GM18867 (cell line): ENCODE results near the gene RREB1.
A peak's percentile ranks its signal among the peaks of the same experiment; 100 is the strongest.

Experiments used
- ATAC-seq: cut with Tn5 transposase; IDR thresholded peaks from one replicate; pipeline ENCODE4 v1.9.1; 2021; ENCODE audit warnings: mild to moderate bottlenecking, moderate library complexity; ENCODE audit not compliant: unreplicated experiment

The RREB1 gene

DNA sequence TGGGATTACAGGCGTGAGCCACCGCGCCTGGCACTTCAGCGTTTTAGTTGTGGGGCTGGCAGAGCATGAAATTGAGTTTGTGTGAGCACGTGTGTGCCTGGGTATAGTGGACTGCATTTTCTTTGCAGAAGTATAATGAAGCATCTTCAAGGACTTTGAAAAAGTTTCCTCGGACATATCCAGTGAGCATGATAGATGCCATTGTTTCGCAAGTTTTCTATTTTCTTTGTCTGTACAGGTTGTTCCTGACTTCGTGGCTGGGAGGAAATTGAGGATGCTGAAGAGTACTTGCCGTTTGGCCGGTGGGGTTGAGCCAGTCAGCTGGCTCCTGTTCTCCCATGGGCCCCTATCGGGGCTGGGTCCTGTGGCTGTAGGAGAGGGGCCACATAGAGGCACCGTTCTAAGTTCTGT, 55.9 kb downstream of the RREB1 start:
- ATAC-seq: no peak

- no peak for ATAC-seq
These were observed 56.8 kb downstream of the RREB1 start for GRCh38 chr6:7164536-7165001.

GRCh38 chr6:7165002-7165889, 57.5 kb downstream of the RREB1 start:
- ATAC-seq: no peak

GRCh38 chr6:7165890-7166267, 58.1 kb downstream of the RREB1 start:
- no peak for ATAC-seq

DNA sequence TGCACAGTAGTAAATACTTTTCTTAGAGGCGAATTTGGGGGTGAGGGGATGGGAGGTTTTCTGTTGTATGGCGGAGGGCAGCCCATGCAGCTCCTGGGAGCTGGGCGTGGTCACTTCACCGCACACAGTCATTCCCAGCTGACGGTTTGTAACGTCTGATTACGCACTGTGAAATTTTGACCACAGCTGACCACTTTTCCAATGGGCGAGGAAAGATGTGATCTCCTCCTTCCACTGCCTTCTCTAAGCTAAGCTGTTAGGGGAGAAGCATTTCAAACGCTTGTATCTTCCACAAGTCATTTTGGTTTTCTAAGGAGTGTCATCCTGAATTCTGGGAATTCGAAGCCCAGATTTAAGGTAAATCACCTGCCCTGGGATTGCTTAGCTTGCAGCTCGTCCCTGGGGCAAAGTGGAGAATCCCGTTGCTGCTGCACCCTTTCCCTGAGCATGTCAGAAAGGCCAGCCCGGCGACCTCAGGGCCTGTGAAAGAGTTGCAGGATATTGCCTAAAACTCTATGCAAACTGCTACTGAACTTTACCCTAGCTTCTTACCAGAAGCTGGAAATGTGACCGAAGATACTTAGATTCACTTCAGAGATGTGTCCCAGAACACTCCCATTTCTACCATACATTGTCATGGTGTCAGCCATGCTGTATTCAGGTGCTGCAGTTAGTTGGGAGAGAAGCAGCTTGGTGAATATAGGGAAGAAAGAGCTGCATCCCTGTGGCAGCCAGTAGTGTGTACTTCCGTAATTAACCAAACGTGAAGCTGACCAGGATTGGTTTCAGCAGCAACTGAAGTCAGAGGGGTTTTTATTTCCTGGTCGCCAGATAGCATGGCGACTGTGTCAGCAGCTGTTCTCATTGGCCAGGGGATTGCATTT, 58.9 kb downstream of the RREB1 start:
- ATAC-seq: no peak

DNA sequence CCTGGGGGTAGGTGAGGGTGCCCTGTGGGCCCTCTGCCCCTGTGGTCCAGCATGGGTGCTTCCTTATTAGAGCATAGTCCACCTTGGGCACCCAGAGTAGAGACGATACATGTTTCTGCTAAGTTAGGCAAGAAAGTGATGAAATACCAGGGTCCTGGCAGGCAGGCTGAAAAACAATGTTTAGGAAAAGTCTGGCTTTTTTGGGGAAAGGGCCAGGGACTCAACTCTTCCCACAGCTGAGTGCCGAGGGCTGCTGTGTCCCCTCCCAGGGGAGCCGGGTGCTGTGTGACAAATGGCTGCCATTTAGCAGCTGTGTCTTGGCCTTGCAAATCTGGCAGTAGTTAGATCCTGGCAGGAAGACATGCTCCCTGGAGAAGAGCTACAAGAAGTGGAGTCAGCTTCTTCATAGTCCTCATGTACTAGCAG, 61.5 kb downstream of the RREB1 start:
- no peak for ATAC-seq

- no peak for ATAC-seq
These were observed 62.5 kb downstream of the RREB1 start for GRCh38 chr6:7170117-7170732.

- no peak for ATAC-seq
These were observed 63.4 kb downstream of the RREB1 start for GRCh38 chr6:7171119-7171518.

- ATAC-seq: no peak
These were observed 64.0 kb downstream of the RREB1 start for GRCh38 chr6:7171733-7172132.

DNA sequence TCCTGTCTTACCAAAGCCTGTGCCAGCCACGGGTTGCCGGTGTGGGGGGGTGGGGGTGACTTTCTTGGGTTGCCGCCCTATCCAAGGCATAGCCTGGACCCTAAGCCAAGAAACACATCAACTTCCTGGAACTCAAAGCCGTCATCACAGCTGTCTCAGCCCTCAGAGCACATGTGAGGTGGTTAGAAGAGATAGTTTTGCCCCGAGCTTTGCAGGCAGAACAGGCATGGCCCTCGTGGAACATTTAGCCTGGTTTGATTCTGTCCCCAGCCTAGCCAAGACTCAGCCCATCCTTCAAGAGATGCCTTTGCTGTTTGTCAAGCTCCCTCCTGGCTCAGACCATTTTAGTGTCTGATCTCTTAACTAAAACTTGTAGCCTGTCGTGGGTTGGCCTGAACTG, 64.9 kb downstream of the RREB1 start:
- no peak for ATAC-seq

DNA sequence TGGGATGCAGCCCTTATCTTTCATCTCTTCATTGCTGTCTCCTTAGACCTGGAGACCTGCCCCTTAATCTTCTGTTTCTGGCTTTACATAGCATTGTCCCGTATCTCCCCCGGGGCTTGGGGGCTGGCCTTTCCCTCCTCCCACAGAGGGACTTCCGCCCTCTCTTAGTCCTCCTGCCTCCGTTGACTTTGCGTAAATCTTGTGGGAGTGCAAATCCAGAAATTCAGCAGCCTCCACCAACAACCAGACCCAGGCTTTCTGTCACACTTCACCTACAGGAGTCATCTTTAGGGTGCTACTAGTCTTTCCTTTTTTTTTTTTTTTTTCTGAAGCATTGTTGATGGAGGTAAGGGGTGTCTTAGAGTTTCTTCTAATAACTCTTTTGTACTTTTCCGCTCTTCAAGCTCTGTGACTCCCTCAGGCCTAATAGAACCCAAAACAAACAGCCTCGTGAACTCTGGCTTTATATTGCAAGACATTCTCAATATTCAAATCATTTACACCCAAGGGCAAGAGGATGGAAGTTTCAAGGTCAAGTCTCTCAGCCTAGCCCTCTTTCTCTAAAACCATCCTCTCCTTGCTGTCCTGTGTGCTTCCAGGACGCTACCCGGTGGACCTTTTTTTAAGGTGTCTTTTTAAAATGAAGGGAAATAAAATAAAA, 66.2 kb downstream of the RREB1 start:
- no peak for ATAC-seq

- ATAC-seq: no peak
These were observed 67.7 kb downstream of the RREB1 start for GRCh38 chr6:7175462-7175861.

DNA sequence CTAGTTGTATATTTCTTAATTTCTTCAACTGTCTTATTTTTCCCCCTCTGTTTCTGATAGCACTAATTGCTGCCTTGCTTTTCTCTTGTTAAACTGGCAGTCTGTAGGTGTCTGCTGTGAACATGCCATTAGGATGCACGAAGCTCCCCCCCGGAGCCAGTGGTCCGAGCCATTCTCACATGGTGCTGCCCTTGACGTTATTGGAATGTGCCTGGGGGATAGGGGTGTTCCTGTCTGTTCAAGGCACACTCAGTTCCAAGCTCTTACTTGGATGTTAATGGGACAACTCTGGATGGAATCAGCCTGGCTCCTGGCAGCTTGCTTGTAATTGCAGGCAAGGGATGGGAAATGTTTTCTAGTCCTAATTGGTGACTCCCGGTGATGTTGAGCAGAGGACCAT, 68.4 kb downstream of the RREB1 start:
- ATAC-seq: no peak

DNA sequence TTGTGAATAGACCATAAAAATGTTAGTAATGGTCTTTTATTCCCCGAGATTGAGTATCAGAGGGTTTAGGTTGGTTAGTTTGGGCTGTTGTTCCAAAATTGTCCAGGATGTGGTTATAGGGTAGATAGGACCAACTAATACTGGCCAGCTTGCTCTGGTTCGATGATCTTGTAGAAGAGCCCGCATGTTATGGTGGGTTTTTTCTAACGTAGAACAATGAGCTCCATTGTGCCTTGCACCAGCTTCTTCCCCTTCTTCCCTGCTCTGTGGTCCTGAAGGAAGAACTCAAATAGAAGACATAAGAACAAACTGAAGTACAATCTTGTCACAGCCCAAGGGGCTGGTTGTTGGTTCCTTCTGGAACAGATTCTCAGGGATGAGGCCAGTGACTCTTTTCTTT, 70.5 kb downstream of the RREB1 start:
- no peak for ATAC-seq

DNA sequence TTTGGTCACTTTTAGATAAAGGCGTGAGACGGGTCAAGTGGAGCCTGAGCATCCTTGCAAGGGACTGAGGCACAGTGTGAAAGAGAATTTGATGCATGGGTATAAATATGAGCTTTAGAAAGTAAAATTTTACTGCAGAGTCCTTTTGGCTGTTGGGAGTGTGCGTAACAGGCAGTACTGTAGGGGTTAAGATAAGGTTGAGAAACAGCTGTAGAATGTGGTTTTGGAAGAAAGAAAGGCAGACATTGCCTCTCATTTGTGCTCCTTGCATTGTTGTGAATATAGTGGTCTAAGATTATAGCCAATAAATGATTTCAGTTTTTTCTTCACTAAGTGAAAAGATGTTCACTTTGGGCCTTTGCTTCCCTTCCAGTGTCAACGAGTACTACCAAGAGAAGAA, 73.0 kb downstream of the RREB1 start:
- no peak for ATAC-seq

DNA sequence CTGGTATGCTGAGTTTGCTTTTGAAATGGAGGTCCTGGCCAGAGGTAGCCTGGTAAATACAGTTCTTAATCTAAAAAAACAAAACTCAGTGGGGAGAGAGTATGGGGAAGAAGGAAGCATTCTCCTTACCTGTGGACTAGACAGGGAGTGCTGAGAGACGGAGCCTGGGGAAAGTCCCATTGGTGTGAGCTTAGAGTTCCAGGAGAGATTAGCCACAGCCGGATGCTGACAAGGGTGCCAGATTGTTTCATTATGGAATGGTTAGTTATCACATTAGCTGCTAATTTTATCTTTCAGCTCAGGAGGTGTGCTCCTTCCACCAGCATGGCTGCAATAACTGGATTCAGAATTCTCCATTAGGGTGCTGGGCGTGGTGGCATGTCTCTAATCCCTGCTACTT, 75.9 kb downstream of the RREB1 start:
- no peak for ATAC-seq

DNA sequence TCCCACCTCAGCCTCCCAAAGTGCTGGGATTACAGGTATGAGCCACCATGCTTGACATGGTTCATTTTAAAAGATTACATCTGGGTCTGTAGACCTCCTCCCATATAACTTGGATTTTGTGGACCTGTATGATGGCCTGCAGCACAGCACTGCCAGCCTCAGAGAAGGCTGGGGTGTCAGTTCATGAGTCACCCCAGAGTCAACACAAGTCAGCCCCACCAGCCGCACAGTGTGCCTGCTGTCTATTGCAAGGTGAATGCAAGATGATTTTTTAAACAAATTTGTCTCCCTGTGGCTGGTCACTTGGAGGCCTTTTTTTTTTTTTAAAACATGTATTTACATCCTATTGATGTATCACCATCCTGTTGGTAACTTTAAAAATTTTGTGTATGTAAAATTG, 76.7 kb downstream of the RREB1 start:
- no peak for ATAC-seq

DNA sequence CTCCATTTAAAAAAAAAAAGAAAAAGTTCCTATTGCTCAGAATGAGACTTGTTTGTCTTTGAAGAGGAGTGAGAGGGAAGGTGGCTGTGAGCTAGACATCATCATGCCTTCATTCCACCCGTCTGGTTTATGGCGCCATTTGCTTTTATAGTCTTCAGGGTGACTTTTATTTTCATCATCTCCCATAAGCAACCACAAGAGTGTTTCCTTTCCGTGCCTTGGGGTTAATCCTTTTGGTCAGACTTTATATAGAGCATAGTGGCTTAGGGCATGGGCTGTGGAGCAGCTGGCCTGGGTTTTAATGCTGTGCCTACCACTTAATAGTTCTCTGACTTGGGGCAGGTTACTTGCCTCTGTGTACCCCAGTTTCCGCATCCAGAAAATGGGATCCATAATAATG, 77.8 kb downstream of the RREB1 start:
- ATAC-seq: no peak

DNA sequence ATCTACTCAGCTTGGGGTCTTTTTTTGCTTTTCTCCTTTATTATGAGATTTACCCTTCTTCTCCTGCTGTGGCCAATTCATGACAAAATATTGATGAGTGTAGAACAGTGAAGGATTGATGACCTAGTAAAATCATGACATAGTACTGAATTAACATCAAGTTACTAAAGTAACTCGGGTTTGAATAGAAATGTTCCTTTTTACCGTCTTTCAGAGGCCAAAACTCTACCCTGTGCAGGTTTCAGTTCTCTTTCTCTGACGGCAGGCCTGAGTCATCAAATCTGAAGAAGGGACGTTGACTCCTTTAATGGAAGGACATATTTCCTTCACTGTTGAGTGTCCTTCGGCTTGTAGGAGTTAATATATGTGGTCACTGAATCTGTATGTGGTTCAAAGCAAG, 80.7 kb downstream of the RREB1 start:
- ATAC-seq: peak; percentile 88

DNA sequence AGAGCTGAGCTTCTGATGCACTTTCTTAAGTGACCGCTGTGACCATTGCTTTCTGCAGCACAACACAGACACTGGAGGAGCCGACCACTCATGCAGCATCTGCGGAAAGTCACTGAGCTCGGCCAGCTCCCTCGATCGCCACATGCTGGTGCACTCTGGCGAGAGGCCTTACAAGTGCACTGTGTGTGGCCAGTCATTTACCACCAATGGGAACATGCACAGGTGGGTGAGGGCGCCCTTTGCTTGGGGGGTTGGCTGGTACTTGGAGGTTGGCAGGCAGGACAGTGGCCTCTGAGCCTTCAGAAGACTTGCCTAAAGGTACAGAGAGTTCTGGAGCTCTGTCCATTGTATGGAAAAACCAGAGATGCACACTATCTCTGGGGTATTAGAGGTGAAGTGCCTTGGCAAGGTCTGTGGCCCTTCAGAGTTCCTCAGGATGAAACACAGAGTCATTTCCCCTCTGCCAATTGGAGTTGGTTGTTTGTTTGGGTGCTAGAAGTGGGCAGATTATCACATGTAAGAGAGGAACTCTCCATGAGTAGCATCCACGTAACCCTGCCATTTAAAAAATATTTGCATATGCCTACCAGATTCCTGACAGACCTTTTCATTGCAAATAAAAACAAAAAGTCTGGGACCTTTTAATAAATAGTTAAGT, 81.5 kb downstream of the RREB1 start:
- no peak for ATAC-seq
